Astrocyte (in vitro differentiated cells and primary cell): ENCODE data around the gene CIBAR2. TPM values are rescaled to one million over a fixed set of nuclear protein-coding genes. Genes with fewer than 3 reads are reported as not detected.
"Not testable (repeated sequence)": the region's sequence is repeated elsewhere in the genome, so short reads cannot be mapped to it uniquely, and the experiment has no call there.

Experiments used
- DNase-seq: peaks from one replicate; pipeline ENCODE4 v3.0.0-alpha.2; 2010; ENCODE audit warnings: low read depth
- FAIRE-seq: peaks from 2 replicates; lab custom pipeline; 2011; peaks lifted over from hg19 to GRCh38; lab: Jason Lieb, UNC
- H2AFZ ChIP-seq: 2 replicates; pipeline ENCODE4 v1.6.0; 2012; ENCODE audit warnings: low read depth, low read length, inconsistent platforms
- H3K27ac ChIP-seq: 2 replicates; pipeline ENCODE4 v1.5.1; 2011; ENCODE audit warnings: low read depth, low read length, inconsistent platforms
- H3K27me3 ChIP-seq: 2 replicates; pipeline ENCODE4 v1.6.0; 2011; ENCODE audit warnings: low read length, inconsistent platforms; ENCODE audit not compliant: insufficient read depth
- H3K36me3 ChIP-seq: 2 replicates; pipeline ENCODE4 v1.5.1; 2011; ENCODE audit warnings: low read length, inconsistent platforms; ENCODE audit not compliant: insufficient read depth
- H3K4me1 ChIP-seq: 2 replicates; pipeline ENCODE4 v1.5.1; 2011; ENCODE audit warnings: low read length, inconsistent platforms; ENCODE audit not compliant: insufficient read depth
- H3K4me2 ChIP-seq: 2 replicates; pipeline ENCODE4 v1.6.0; 2012; ENCODE audit warnings: low read length, inconsistent platforms
- H3K4me3 ChIP-seq: 2 replicates; pipeline ENCODE4 v1.5.1; 2011; ENCODE audit warnings: low read depth, mild to moderate bottlenecking, low read length, inconsistent platforms; ENCODE audit not compliant: insufficient read depth
- H3K79me2 ChIP-seq: 2 replicates; pipeline ENCODE4 v1.6.0; 2012; ENCODE audit warnings: mild to moderate bottlenecking, low read length, inconsistent platforms; ENCODE audit not compliant: insufficient read depth
- H3K9ac ChIP-seq: 2 replicates; pipeline ENCODE4 v1.6.0; 2012; ENCODE audit warnings: mild to moderate bottlenecking, low read length, inconsistent platforms
- H3K9me3 ChIP-seq: 2 replicates; pipeline ENCODE4 v1.5.1; 2012; ENCODE audit warnings: low read depth, mild to moderate bottlenecking, low read length, inconsistent platforms; ENCODE audit not compliant: insufficient read depth
- H4K20me1 ChIP-seq: 2 replicates; pipeline ENCODE4 v1.6.0; 2012; ENCODE audit warnings: low read length, inconsistent platforms; ENCODE audit not compliant: insufficient read depth
- H3K27ac Mint-ChIP-seq: one replicate; pipeline ENCODE4 v1.8.0; 2021; ENCODE audit warnings: mild to moderate bottlenecking, mixed read lengths; ENCODE audit not compliant: unreplicated experiment
- H3K27me3 Mint-ChIP-seq: one replicate; pipeline ENCODE4 v1.8.0; 2021; ENCODE audit warnings: low read depth, mixed read lengths; ENCODE audit not compliant: unreplicated experiment
- H3K36me3 Mint-ChIP-seq: one replicate; pipeline ENCODE4 v1.8.0; 2021; ENCODE audit warnings: low read depth, mixed read lengths; ENCODE audit not compliant: unreplicated experiment
- H3K4me1 Mint-ChIP-seq: one replicate; pipeline ENCODE4 v1.8.0; 2021; ENCODE audit warnings: low read depth, mixed read lengths; ENCODE audit not compliant: unreplicated experiment
- H3K4me3 Mint-ChIP-seq: one replicate; pipeline ENCODE4 v1.8.0; 2021; ENCODE audit warnings: mild to moderate bottlenecking, moderate library complexity, mixed read lengths; ENCODE audit not compliant: unreplicated experiment
- H3K9me3 Mint-ChIP-seq: one replicate; pipeline ENCODE4 v1.8.0; 2021; ENCODE audit warnings: mild to moderate bottlenecking, mixed read lengths; ENCODE audit not compliant: unreplicated experiment
- EZH2 ChIP-seq: IDR thresholded peaks from 2 replicates; pipeline ENCODE4 v1.6.1; 2012; ENCODE audit warnings: mild to moderate bottlenecking, low read length, inconsistent platforms; ENCODE audit not compliant: insufficient read depth
- total RNA-seq: library from RNA; stranded (reverse); gene quantifications from 2 replicates; pipeline ENCODE4 v1.2.1, GENCODE V29; 2021
- TF ChIP-seq, protein P1 (sequence below): IDR thresholded peaks from 2 replicates; pipeline ENCODE4 v1.5.1; 2011; ENCODE audit warnings: low read depth, mild to moderate bottlenecking, inconsistent platforms, low read length, moderate library complexity; ENCODE audit not compliant: insufficient read depth

The CIBAR2 gene
- total RNA-seq, 1 donor from 2014 or later, result not detected

DNA sequence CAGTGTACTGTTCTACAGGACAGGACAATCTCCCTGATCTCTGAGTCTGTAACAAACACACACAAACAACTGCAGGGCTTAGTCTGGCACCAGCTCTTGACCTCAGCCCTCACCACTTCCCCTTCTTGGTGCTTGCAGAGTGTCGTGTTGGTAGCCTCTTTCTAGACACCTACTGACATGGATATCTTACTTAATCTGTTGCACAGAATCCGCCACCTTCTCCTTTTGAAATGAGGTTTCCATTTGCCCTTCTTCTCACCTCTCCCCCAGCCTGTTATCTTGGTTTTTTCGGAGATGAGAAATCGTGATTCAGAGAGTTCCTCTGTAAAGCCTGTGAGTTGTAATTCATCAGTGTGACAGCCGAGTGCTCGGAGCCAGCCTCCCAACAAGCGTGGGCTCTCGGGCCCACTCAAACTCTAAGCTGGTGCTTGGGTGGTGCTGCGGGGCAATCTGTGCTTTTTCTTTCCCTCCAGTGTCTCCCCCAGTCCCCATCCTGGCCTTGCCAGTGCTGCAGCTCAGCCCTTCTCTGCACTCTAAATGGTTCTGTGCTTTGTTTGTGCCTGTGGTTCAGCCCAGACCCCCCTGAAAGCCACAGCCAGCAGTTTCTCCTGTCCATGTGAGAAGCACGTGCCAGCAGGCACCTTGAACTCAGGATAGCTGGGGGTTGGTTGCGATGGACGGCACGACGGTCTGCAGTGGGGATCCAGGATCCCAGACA lies 56.6 kb downstream of the CIBAR2 start:
- Histone ChIP-seq H3K27me3 (no peaks in the 10 kb centered on the region), H3K9ac (peak overlapping the region; percentile 39), H3K4me3 (peak overlapping the region; percentile 47), H3K27ac (peak overlapping the region; percentile 22), H3K79me2 (no peaks in the 10 kb centered on the region), H4K20me1 (peaks cover 29% of the 10 kb centered on the region), H3K4me2 (peak overlapping the region; percentile 82), H3K4me1 (peaks cover 18% of the 10 kb centered on the region), H3K9me3 (no peaks in the 10 kb centered on the region), H2AFZ (peak overlapping the region; percentile 29), H3K36me3 (no peaks in the 10 kb centered on the region)
- H3K4me3 Mint-ChIP-seq, result no peak overlapping the region
- peaks cover 2% of the 10 kb centered on the region for H3K9me3 Mint-ChIP-seq
- peaks cover 6% of the 10 kb centered on the region for H3K27me3 Mint-ChIP-seq
- no peak overlapping the region for H3K27ac Mint-ChIP-seq
- FAIRE-seq, result no peak
- peak; percentile 76 for DNase-seq
- TF ChIP-seq, protein P1, sequence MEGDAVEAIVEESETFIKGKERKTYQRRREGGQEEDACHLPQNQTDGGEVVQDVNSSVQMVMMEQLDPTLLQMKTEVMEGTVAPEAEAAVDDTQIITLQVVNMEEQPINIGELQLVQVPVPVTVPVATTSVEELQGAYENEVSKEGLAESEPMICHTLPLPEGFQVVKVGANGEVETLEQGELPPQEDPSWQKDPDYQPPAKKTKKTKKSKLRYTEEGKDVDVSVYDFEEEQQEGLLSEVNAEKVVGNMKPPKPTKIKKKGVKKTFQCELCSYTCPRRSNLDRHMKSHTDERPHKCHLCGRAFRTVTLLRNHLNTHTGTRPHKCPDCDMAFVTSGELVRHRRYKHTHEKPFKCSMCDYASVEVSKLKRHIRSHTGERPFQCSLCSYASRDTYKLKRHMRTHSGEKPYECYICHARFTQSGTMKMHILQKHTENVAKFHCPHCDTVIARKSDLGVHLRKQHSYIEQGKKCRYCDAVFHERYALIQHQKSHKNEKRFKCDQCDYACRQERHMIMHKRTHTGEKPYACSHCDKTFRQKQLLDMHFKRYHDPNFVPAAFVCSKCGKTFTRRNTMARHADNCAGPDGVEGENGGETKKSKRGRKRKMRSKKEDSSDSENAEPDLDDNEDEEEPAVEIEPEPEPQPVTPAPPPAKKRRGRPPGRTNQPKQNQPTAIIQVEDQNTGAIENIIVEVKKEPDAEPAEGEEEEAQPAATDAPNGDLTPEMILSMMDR, result no peak
- TF ChIP-seq EZH2, result no peak
- H3K4me1 Mint-ChIP-seq, result peaks cover 10% of the 10 kb centered on the region
- H3K36me3 Mint-ChIP-seq, result peaks cover under 1% of the 10 kb centered on the region

DNA sequence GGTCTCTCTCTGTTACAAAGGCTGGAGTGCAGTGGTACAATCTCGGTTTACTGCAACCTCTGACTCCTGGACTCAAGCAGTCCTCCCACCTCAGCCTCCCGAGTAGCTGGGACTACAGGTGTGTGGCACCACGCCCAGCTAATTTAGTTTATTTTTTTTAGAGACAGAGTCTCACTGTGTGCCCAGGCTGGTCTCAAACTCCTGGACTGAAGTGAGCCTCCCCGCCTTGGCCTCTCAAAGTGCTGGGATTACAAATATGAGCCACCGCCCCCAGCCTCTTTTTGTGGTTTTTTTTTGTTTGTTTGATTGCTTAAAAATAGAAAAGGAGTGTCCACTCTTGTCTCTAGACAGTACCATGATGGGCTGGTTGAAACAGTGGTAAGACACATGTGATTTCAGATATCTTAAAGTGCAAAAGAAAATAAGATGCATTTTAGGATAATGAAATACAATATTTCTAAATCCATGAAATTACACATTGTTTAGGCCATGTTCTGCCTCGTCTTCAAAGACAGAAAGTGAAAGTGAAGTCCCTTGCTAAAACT lies 57.3 kb downstream of the CIBAR2 start:
- FAIRE-seq, result no peak
- H3K4me3 ChIP-seq, result peak overlapping the region; percentile 47
- no peak overlapping the region for H3K27ac Mint-ChIP-seq

DNA sequence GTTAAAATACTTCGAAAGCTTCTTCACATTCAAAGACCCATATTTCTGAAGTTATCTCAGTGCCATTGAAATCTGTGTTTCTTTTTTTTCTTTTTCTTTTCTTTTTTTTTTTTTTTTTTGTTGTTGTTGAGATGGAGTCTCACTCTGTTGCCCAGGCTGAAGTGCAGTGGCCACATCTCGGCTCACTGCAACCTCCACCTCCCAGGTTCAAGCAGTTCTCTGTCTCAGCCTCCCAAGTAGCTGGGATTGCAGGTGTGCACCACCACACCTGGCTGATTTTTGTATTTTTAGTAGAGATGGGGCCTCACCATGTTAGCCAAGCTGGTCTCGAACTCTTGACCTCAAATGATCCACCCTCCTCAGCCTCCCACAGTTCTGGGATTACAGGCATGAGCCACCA lies 58.0 kb downstream of the CIBAR2 start:
- not testable (repeated sequence) for H3K27ac ChIP-seq, H3K36me3 Mint-ChIP-seq, H3K9ac ChIP-seq, H3K79me2 ChIP-seq, DNase-seq, H3K4me2 ChIP-seq, H3K27me3 Mint-ChIP-seq, H2AFZ ChIP-seq, FAIRE-seq, H3K9me3 ChIP-seq, H3K4me3 ChIP-seq, H3K36me3 ChIP-seq, H3K27ac Mint-ChIP-seq, H3K9me3 Mint-ChIP-seq, H3K4me3 Mint-ChIP-seq, H3K27me3 ChIP-seq
- Histone ChIP-seq H4K20me1 (peaks cover 30% of the 10 kb centered on the region), H3K4me1 (peaks cover 20% of the 10 kb centered on the region)
- peaks cover 13% of the 10 kb centered on the region for H3K4me1 Mint-ChIP-seq

More for the DNA sequence above, 57.3 kb downstream of the CIBAR2 start:
- H3K27me3 ChIP-seq, result no peaks in the 10 kb centered on the region
- peak overlapping the region; percentile 39 for H3K9ac ChIP-seq
- H3K4me2 ChIP-seq, result peak overlapping the region; percentile 82
- peak overlapping the region; percentile 29 for H2AFZ ChIP-seq
- H3K79me2 ChIP-seq, result no peaks in the 10 kb centered on the region
- peak overlapping the region; percentile 22 for H3K27ac ChIP-seq
- no peaks in the 10 kb centered on the region for H3K36me3 ChIP-seq
- peaks cover 2% of the 10 kb centered on the region for H3K9me3 Mint-ChIP-seq
- peaks cover 13% of the 10 kb centered on the region for H3K4me1 Mint-ChIP-seq
- no peak for DNase-seq
- peaks cover 3% of the 10 kb centered on the region for H3K36me3 Mint-ChIP-seq
- H3K9me3 ChIP-seq, result no peaks in the 10 kb centered on the region
- no peak overlapping the region for H3K4me3 Mint-ChIP-seq
- H3K4me1 ChIP-seq, result peaks cover 20% of the 10 kb centered on the region
- H4K20me1 ChIP-seq, result peaks cover 30% of the 10 kb centered on the region
- TF ChIP-seq EZH2, result no peak
- TF ChIP-seq, protein P1, result no peak
- H3K27me3 Mint-ChIP-seq, result peaks cover 3% of the 10 kb centered on the region
